ENCODE measurements around the gene DPP6. TPM values are rescaled to one million over a fixed set of nuclear protein-coding genes. Genes with fewer than 3 reads are reported as not detected.

Gene DPP6
- total RNA-seq, 1 experiment from 2014 or later, result not detected

DNA sequence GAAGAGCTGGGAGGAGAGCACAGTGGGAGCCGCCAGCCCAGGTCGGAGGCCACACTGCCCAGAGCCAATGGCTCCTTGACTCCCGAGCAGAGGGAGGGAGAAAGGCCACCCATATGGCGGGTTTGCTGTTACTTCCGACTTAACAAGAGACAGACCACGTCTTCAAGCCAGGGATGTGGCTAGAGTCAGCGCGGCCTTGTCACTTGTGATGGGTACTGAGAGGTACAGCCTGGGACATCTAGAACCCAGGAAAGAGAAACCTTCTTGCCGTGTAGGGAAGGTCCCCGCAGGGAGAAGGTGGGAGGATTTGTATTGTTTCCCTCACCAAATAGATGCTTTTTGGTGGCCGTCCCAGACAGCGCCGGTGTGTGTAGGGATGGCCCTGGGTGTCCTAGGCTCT is 823.1 kb downstream of the DPP6 start:
- no peak for DNase-seq (ENCODE audit: low spot score)

DNA sequence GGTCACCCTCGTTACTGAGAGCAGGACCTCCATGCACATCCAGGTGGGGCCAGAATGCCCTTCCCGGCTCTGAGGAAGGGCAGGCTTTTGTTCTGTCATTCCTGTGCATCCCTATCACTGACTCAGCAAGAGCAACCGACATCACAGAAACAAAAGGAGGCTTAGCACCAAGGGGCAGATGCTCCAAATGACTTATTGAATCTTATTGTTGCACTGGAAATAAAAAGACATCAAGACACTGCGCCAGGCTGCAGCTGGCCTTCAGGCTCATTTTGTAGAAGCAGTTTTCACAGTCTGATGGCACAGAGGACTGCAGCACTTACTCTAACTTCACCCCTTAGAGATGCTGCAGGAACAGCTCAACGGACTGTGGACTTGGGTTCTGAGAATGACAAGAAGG is 824.3 kb downstream of the DPP6 start:
- no peak for DNase-seq (ENCODE audit: low spot score)

DNA sequence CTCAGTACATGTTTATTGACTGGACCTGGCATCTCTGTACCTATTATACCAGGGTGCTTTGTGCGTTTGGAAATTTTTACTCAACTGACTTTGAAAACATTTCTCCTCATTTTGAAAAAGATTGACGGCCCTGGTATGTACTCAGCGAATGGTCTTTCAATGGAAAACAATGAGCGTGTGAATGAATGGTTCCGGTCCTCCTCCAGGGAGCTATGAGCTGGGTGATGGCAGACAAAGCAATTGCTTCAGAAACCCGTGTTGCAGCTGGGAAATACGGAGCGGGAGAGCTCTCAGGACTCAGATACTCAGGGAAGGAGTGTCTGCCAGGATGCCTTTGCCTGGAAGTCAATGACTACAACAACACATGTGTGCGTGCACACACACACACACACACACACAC is 824.8 kb downstream of the DPP6 start:
- no peak for DNase-seq (ENCODE audit: low spot score)

DNA sequence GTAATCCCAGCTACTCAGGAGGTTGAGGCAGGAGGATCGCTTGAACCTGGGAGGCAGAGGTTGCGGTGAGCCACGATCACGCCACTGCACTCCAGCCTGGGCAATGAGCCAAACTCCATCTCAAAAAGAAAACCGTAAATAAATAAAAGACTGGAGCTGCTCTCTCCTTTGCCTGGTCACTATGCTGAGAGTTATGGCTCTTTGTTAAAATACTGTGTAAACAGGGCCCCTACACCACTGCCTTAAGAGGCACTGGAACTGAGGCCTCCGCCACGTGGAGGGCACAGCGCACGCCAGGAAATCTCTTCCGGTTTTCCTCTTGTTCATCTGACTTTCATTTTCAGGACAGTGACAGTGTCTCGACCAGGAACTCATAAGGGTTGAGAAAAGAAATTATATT is 827.4 kb downstream of the DPP6 start:
- DNase-seq (ENCODE audit: low spot score), result no peak

DNA sequence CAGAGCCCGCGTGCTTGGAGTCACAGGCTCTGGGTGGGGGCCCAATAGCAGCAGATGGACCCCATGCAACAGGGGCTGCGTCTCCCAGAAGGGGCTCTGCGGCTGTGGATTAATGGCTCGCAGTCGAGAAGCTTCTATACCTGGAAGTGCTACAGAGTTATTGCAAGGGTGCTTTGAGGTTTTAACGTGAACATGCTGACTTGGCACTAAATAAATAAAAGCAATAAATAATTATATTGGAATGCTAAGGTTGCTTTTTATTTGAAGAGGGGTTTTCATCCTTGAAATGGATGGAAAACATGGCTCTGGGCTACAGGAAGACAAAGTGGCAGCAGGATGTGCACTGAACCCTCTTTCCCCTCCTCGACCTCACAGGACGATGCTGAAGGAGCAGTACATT is 828.3 kb downstream of the DPP6 start:
- no peak for DNase-seq (ENCODE audit: low spot score)

DNA sequence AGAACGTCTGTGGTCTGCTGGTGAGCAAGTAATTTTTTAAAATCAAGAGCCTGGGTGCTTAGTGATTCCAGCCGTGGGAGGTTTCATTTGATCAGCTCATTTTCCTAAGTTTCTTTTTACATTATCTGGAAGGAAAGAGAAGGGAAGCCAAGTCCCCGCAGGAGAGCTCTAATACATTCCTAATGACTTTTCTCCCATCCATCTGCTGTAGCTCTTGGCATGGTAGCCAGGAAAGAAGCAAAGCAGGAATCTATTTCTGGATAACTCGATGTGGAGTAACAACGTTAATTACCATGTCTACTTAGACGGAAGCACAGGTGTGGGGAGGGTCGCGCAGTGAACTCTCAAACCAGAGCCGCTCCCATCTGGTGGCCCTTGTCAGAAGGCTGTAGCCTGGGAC is 828.8 kb downstream of the DPP6 start:
- DNase-seq (ENCODE audit: low spot score), result no peak

DNA sequence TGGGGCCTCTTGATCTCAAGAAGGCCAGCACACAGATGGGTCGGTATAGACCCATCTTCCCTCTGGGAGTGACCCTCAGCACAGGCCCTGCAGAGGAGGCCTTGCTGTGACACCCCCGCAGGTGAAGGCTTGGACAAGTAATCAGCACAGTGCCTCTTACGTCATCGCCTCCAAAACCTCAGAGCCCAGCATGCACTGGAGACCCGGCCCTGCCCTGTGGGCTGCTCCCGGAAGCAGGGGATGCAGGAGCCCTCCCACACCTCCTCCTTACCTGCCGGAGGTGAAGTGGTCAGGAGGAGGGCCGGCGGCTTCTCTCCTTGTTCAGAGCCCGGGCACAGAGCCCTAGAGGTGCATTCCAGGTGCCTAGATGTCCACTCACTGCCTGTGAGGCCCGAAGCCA is 829.3 kb downstream of the DPP6 start:
- no peak for DNase-seq (ENCODE audit: low spot score)

DNA sequence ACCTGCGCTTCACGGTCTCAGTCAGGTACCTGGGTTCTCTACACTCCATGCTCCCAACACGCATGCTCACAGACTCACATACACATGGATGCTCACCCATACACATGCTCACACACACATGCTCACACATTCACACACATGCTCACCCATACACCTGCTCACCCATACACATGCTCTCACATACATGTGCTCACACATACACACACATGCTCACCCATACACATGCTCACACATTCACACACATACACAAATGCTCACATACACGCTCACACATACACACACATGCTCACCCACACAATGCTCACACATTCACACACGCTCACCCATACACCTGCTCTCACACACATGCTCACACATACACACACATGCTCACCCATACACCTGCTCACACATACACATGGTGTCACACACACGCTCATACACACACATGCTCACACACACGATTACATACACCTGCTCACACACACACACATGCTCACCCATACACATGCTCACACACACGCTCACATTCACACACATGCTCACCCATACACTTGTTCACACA is 830.8 kb downstream of the DPP6 start:
- no peak for DNase-seq (ENCODE audit: low spot score)

DNA sequence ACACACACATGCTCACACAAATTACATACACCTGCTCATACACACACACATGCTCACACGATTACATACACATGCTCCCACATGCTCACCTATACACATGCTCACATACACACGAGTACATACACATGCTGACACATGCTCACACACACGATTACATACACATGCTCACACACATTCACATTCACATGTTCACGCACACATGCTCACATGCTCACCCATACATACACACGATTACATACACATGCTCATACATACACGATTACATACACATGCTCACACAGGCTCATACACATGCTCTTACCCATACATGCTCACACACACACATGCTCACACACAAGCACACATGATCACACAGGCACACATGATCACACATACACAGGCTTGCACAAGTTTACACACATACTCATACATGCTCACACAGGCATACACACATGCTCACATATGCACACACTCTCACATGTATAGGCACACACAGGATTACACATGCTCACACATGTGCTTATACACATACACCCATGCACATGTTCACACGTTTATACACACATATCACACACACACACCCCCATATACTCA is 832.2 kb downstream of the DPP6 start:
- no peak for DNase-seq (ENCODE audit: low spot score)

DNA sequence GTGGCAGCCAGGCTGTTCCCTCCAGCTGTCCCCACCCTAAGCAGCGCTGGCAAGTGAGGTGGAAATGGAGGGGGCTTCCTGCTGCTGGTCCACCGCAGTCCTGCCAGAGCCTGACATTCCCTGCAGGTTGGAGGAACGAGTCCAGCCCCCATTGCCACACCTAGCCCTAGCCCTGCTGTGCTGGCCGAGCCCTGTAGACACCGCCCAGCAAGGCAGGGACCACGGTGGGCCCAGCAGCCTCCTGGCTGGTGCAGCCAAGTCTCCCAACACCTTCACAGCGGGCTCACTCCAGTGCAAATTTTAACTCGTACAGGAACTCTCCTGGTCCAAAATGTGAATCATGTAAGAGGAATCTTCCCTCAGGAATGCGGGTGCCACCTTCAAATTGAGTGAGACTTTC is 834.4 kb downstream of the DPP6 start:
- no peak for DNase-seq (ENCODE audit: low spot score)

DNA sequence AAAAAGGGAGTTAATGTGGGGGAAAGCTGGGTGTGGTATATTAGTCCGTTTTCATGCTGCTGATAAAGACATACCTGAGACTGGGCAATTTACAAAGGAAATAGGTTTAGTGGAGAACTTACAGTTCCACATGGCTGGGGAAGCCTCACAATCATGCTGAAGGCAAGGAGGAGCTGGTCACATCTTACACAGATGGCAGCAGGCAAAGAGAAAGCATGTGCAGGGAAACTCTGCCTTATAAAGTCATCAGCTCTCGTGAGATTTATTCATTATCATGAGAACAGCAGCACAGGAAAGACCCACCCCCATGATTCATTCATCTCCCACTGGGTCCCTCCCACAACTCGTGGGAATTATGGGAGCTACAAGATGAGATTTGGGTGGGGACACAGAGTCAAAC is 836.5 kb downstream of the DPP6 start:
- DNase-seq (ENCODE audit: low spot score), result no peak

DNA sequence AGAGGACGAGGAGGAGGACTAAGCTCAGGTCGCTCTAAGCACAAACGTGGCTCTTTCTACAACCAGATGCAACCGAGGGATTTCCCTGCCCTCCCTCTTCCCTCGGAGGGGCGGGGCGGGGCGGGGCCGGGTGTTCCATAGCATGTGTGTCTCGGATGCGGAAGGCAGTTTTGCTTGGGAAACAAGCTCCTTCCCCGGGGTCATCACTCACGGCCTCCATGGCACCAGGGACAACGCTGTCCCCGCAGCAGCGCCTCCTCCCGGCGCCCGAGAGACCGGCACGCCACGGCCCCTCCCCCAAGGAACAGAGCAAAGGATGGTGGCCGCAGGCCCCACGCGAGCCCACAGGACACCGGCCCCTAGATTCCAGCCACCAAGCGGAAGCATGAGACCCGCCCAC is 840.3 kb downstream of the DPP6 start:
- no peak for DNase-seq (ENCODE audit: low spot score)

DNA sequence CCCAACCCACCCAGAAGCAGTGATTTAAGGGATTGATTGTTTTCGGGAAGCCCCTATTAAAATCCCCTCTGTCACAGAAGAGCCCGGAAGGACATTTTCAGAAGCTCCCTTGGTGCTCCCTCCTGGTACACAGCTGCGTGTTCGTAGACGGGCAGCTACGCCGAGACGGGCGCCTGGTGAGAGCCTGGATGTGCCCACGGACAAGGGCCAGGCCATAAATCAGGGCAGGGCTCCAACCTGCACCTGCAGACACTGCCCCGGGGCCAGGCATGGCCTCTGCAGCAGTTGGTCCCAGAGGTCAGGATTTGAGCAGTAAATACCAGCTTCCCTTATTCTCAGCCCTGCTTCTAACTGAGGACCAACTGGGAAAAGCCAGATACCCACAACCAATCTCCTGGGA is 843.9 kb downstream of the DPP6 start:
- DNase-seq (ENCODE audit: low spot score), result no peak

DNA sequence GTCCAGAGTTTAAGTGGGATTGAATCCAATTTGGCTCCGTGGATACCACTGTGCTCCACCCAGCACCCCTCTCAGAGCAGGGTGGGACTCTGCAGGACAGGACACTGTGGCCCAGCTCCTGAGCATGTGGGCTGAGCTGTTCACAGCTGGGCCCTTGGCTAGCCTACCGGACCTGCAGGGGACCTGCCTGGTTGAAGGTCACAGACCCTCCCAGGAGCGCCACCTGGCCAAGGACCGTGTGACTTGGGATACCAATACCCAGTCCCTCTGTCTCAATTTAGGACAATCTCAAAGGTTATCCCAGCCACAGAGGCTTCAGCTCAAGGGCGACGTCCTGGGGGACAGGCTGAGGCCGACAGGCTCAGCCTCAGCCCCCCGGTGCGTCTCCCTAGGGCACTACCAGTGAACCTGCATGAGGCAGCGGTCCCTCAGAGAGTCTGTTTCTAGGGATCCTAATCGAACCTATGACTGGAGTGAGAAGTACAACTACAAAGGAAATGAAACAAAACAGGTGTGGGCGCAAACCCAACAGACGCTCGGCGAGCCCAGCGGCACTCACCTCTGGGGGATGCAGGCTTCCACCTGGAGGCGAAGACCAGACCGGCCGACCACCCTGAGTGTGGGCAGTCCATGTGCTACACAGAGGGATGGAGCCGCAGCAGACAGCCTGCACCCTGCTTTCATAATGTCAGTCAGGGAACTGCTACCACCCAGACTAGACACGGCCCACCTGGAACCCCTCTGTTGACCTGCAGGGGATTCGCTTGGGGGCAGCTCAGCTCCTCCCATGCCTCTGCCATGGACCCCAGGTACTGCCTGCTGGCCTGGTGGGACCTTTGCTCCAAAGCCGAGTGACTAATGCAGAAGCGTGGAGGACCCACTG is 847.0 kb downstream of the DPP6 start:
- no peak for DNase-seq (ENCODE audit: low spot score)

DNA sequence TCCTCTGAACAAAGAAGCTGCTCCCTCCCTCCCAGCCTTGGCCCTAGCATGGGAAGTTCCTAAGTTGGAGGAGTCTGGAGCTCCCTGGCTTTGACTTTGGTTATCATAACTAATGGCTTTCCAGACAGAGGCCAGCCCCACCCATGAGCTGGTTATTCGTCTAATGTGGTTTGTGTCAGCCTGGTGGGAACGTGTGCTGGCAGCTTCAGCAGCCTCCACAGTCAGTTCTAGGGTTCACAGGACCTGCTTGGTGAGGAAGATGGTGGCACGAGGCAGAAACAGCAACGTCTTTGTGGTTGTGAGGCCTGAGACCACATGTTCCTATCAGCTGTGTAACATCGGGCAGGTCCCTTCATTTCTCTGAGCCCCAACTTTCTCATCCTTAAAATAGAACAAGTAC is 847.7 kb downstream of the DPP6 start:
- DNase-seq (ENCODE audit: low spot score), result no peak

DNA sequence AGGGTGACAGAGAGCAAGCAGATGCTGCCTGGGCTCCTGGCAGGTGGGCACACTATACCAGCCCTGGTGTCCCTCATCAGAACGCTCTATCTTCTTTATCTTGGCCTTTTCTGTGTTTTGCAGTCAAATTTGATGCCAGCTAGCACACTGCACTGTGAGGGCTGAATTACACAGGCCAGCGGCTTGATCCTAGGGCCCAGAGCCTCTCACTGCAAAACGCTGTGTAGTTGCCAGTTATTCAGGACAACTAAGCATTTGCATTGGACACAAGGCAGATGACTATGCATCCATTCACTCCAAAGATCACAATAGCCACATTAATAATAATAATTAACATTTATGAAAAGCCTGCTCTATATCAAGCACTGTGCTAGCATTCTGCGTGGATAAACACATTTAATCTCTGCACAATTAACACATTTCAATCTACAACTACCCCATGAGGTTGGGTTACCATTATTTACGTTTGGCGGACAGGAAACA is 850.4 kb downstream of the DPP6 start:
- no peak for DNase-seq (ENCODE audit: low spot score)

DNA sequence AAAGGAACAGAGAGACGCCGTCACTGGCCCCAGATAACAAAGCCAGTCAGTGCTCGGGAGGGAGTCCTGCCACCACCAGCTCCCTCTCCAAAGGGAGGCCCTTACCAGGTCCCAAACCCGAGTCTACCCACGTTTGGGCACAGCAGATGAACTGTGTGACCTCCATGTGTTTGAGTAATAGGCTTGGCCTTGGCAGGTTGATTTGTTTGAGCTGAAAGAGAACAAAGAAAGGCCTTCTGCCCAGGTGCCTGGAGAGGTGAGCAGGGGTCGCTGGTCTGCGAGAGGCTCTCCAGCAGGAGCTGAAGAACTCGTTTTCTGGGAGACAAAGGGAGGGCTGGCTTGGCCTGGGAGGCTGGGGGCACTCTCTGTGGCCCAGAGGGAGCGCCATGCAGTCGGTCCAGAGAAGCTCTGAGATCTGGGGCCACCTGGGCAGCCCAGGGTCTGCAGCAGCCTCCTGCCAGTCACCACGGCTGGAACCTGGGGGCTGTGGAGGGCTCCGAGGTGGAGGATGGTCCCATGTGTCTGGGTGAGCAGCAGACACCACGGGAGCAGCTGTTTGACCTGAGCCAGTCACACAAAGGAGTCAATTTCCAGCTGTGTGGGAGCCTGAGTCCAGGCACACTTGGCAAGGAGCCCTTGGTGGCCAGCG is 851.0 kb downstream of the DPP6 start:
- DNase-seq (ENCODE audit: low spot score), result no peak

DNA sequence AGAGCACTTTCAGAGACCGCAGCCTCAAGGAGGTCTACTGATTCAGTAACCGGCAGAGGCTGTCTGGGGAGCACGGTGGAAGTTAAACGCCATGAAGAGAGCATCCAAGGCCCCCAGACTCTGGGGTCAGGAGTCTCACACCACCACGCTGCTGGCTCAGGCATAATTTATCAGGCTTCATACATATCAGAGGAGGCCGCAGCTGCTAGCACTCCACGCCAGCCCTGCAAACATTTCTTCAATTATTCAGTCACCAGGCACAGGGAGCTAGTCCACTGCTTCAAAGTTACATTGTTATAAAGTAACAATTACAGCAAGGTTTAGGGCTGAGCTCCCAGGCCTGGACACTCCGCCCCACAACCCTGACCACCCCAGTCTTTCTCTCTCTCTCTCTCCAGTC is 852.9 kb downstream of the DPP6 start:
- DNase-seq (ENCODE audit: low spot score), result no peak

DNA sequence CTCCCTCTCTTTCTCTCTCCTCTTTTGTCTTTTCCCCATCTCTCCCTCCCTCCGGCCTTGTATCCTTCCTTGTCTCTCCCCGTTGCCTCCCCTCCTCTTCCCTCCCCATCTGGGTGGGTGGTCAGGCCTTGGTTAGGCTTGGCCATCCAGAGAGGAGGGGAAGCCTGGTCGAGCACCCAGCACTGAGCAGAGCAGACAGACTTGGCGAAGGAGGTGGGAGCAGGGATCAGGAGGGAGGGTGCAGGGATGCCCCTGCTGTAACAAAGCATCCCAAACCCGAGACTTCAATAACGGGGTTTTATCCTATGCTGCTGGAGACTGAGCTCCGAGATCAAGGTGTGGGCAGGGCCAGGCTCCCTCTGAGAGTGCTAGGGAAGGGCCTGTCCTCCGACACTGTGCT is 853.4 kb downstream of the DPP6 start:
- DNase-seq (ENCODE audit: low spot score), result no peak

DNA sequence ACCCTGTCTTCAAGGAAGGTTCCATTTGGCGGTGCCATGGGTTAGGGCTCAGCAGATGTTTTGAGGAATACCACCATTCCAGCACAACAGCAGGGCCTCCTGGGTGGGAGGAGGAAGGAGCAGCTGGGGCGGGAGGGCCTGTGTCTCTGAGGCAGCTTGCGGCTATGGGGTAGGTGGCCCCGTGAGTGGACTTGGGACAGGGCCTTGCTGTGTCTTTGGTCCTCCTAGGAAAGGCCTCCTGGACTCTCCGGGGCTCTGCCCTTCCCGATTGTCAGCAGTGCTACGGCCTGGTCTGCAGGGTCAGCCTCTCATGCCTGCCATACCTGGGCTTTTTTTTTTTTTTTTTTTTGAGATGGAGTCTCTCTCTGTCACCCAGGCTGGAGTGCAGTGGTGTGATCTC is 854.0 kb downstream of the DPP6 start:
- DNase-seq (ENCODE audit: low spot score), result no peak

DNA sequence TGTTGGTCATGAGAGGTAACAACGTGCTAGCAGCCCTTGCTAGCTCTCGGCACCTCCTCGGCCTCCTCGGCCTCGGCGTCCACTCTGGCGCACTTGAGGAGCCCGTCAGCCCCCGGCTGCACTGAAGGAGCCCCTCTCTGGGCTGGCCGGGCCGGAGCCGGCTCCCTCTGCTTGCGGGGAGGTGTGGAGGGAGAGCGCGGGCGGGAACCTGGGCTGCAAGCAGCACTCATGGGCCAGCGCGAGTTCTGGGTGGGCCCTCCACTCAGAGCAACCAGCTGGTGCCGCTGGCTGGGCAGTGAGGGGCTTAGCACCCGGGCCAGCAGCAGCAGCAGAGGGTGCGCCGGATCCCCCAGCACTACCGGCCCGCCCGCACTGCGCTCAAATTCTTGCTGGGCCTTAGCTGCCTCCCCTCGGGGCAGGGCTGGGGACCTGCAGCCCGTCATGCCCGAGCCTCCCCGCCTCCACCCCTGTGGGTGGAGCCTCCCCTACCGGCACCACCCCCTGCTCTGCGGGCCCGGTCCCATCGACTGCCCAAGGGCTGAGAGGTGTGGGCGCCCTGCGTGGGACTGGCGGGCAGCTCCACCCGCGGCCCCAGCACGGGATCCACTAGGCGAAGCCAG is 854.6 kb downstream of the DPP6 start:
- no peak for DNase-seq (ENCODE audit: low spot score)

Data from HT-29 (cell line).